HEK293 (cell line): ENCODE results near the gene S100A16.
A peak's percentile ranks its signal among the peaks of the same experiment; 100 is the strongest.

Source experiments
- CTCF ChIA-PET: fragments of 350-600 bp; formaldehyde crosslinking; extraction: SDS; loops from one replicate; lab custom pipeline; 2021; ENCODE audit warnings: antibody characterized with exemption; lab: Yijun Ruan, JAX
- POLR2A ChIA-PET: fragments of 300-600 bp; formaldehyde crosslinking; extraction: SDS; loops from one replicate; lab custom pipeline; 2020; ENCODE audit warnings: antibody characterized with exemption, inconsistent platforms; lab: Yijun Ruan, JAX
- H3K27ac ChIP-seq: fragments of 200-500 bp; sonication (Bioruptor generic); 2 replicates; pipeline ENCODE4 v1.5.1; 2014; ENCODE audit warnings: low read depth, low read length, control low read depth, inconsistent platforms; ENCODE audit errors: extremely low read depth
- H3K36me3 ChIP-seq, 2 experiments: fragments of 200-500 bp in 1 of 2; sonication (Bioruptor generic) in 1 of 2; 1 replicate in 1 of 2; 2 replicates in 1 of 2; pipeline ENCODE4 v1.5.1; 2014 to 2017; ENCODE audit warnings: inconsistent platforms in 2 of 2, low read length in 2 of 2; ENCODE audit not compliant: control insufficient read depth in 2 of 2, insufficient read depth in 1 of 2
- H3K4me1 ChIP-seq: fragments of 200-500 bp; sonication (Bioruptor generic); 2 replicates; pipeline ENCODE4 v1.5.1; 2014; ENCODE audit warnings: mild to moderate bottlenecking, low read length, inconsistent platforms; ENCODE audit not compliant: control insufficient read depth, insufficient read depth
- H3K4me3 ChIP-seq: 2 replicates; pipeline ENCODE4 v1.5.1; 2011; ENCODE audit warnings: low read depth, mild to moderate bottlenecking, control low read depth, low read length, moderate library complexity
- H3K9me3 ChIP-seq: fragments of 200-500 bp; sonication (Bioruptor generic); 2 replicates; pipeline ENCODE4 v1.5.1; 2014; ENCODE audit warnings: low read depth, low read length, inconsistent platforms; ENCODE audit not compliant: control insufficient read depth, insufficient read depth
- ATF2 ChIP-seq: fragments of 450-650 bp; formaldehyde crosslinking; IDR thresholded peaks from 2 replicates; pipeline ENCODE4 v1.5.1; 2016; ENCODE audit warnings: missing biosample characterization, missing genetic modification characterization, low read depth
- FEZF1 ChIP-seq: fragments of 450-650 bp; formaldehyde crosslinking; IDR thresholded peaks from 2 replicates; pipeline ENCODE4 v1.5.1; 2016; ENCODE audit warnings: missing biosample characterization, missing genetic modification characterization
- GLIS1 ChIP-seq: fragments of 450-650 bp; formaldehyde crosslinking; IDR thresholded peaks from 2 replicates; pipeline ENCODE4 v1.5.1; 2016; ENCODE audit warnings: missing biosample characterization, missing genetic modification characterization
- KLF16 ChIP-seq: fragments of 450-650 bp; formaldehyde crosslinking; IDR thresholded peaks from 2 replicates; pipeline ENCODE4 v1.5.1; 2017; ENCODE audit warnings: missing biosample characterization, missing genetic modification characterization
- KLF17 ChIP-seq: fragments of 450-650 bp; formaldehyde crosslinking; IDR thresholded peaks from 2 replicates; pipeline ENCODE4 v1.5.1; 2016; ENCODE audit warnings: missing biosample characterization, missing genetic modification characterization
- KLF7 ChIP-seq: fragments of 450-650 bp; formaldehyde crosslinking; IDR thresholded peaks from 2 replicates; pipeline ENCODE4 v1.5.1; 2016; ENCODE audit warnings: missing biosample characterization, missing genetic modification characterization, borderline replicate concordance
- PRDM4 ChIP-seq: fragments of 450-650 bp; formaldehyde crosslinking; IDR thresholded peaks from 2 replicates; pipeline ENCODE4 v1.5.1; 2017; ENCODE audit warnings: missing biosample characterization, missing genetic modification characterization
- SCRT2 ChIP-seq: fragments of 450-650 bp; formaldehyde crosslinking; IDR thresholded peaks from 2 replicates; pipeline ENCODE4 v1.5.1; 2016; ENCODE audit warnings: missing biosample characterization, missing genetic modification characterization
- SP7 ChIP-seq: fragments of 450-650 bp; formaldehyde crosslinking; IDR thresholded peaks from 2 replicates; pipeline ENCODE4 v1.5.1; 2016; ENCODE audit warnings: missing biosample characterization, missing genetic modification characterization
- TRIM28 ChIP-seq: IDR thresholded peaks from 2 replicates; pipeline ENCODE4 v1.6.1; 2011; ENCODE audit warnings: low read length, control low read depth, borderline replicate concordance
- YY1 ChIP-seq: fragments of 450-650 bp; formaldehyde crosslinking; IDR thresholded peaks from 2 replicates; pipeline ENCODE4 v1.5.1; 2018; ENCODE audit warnings: missing biosample characterization, missing genetic modification characterization
- ZBTB17 ChIP-seq: fragments of 450-650 bp; formaldehyde crosslinking; IDR thresholded peaks from 2 replicates; pipeline ENCODE4 v1.5.1; 2016; ENCODE audit warnings: missing biosample characterization, missing genetic modification characterization
- ZFHX2 ChIP-seq: fragments of 450-650 bp; formaldehyde crosslinking; conservative IDR thresholded peaks from 2 replicates; pipeline ENCODE4 v1.5.1; 2016; ENCODE audit warnings: missing biosample characterization, missing genetic modification characterization
- ZNF121 ChIP-seq: fragments of 450-650 bp; formaldehyde crosslinking; IDR thresholded peaks from 2 replicates; pipeline ENCODE4 v1.5.1; 2016; ENCODE audit warnings: missing biosample characterization, missing genetic modification characterization
- ZNF223 ChIP-seq: fragments of 450-650 bp; formaldehyde crosslinking; IDR thresholded peaks from 2 replicates; pipeline ENCODE4 v1.5.1; 2016; ENCODE audit warnings: missing biosample characterization, missing genetic modification characterization
- ZNF335 ChIP-seq: fragments of 450-650 bp; formaldehyde crosslinking; conservative IDR thresholded peaks from 2 replicates; pipeline ENCODE4 v1.5.1; 2016; ENCODE audit warnings: missing biosample characterization, missing genetic modification characterization
- ZNF350 ChIP-seq: fragments of 450-650 bp; formaldehyde crosslinking; IDR thresholded peaks from 2 replicates; pipeline ENCODE4 v1.5.0; 2017; ENCODE audit warnings: missing biosample characterization, mild to moderate bottlenecking, missing genetic modification characterization
- ZNF362 ChIP-seq: fragments of 450-650 bp; formaldehyde crosslinking; IDR thresholded peaks from 2 replicates; pipeline ENCODE4 v1.5.1; 2016; ENCODE audit warnings: missing biosample characterization, missing genetic modification characterization
- ZNF394 ChIP-seq: fragments of 450-650 bp; formaldehyde crosslinking; IDR thresholded peaks from 2 replicates; pipeline ENCODE4 v1.5.1; 2016; ENCODE audit warnings: missing biosample characterization, missing genetic modification characterization, mild to moderate bottlenecking, moderate library complexity, borderline replicate concordance
- ZNF423 ChIP-seq: fragments of 450-650 bp; formaldehyde crosslinking; IDR thresholded peaks from 2 replicates; pipeline ENCODE4 v1.5.1; 2016; ENCODE audit warnings: missing biosample characterization, missing genetic modification characterization
- ZNF433 ChIP-seq: fragments of 450-650 bp; formaldehyde crosslinking; IDR thresholded peaks from 2 replicates; pipeline ENCODE4 v1.5.1; 2016; ENCODE audit warnings: missing biosample characterization, missing genetic modification characterization, low read depth
- ZNF449 ChIP-seq: fragments of 450-650 bp; formaldehyde crosslinking; IDR thresholded peaks from 2 replicates; pipeline ENCODE4 v1.5.1; 2017; ENCODE audit warnings: missing biosample characterization, mild to moderate bottlenecking, missing genetic modification characterization, moderate library complexity
- ZNF473 ChIP-seq: fragments of 450-650 bp; formaldehyde crosslinking; IDR thresholded peaks from 2 replicates; pipeline ENCODE4 v1.5.1; 2017; ENCODE audit warnings: missing biosample characterization, missing genetic modification characterization
- ZNF530 ChIP-seq: fragments of 450-650 bp; formaldehyde crosslinking; IDR thresholded peaks from 2 replicates; pipeline ENCODE4 v1.5.1; 2016; ENCODE audit warnings: low read depth, missing biosample characterization, missing genetic modification characterization
- ZNF558 ChIP-seq: fragments of 450-650 bp; formaldehyde crosslinking; IDR thresholded peaks from 2 replicates; pipeline ENCODE4 v1.5.1; 2016; ENCODE audit warnings: missing biosample characterization, missing genetic modification characterization
- ZNF596 ChIP-seq: fragments of 450-650 bp; IDR thresholded peaks from 2 replicates; pipeline ENCODE4 v1.5.0; 2018; ENCODE audit warnings: missing biosample characterization, mild to moderate bottlenecking, missing genetic modification characterization, moderate library complexity
- ZNF623 ChIP-seq: fragments of 450-650 bp; formaldehyde crosslinking; IDR thresholded peaks from 2 replicates; pipeline ENCODE4 v1.5.1; 2016; ENCODE audit warnings: missing biosample characterization, missing genetic modification characterization
- ZNF660 ChIP-seq: fragments of 450-650 bp; IDR thresholded peaks from 2 replicates; pipeline ENCODE4 v1.5.1; 2018; ENCODE audit warnings: missing biosample characterization, mild to moderate bottlenecking, missing genetic modification characterization
- ZSCAN30 ChIP-seq: fragments of 450-650 bp; IDR thresholded peaks from 2 replicates; pipeline ENCODE4 v1.5.1; 2018; ENCODE audit warnings: missing biosample characterization, mild to moderate bottlenecking, missing genetic modification characterization, moderate library complexity
- ZXDB ChIP-seq: fragments of 450-650 bp; formaldehyde crosslinking; IDR thresholded peaks from 2 replicates; pipeline ENCODE4 v1.5.1; 2016; ENCODE audit warnings: missing biosample characterization, missing genetic modification characterization

Gene S100A16

GRCh38 chr1:153626904-153627714 lies 14.2 kb upstream of the S100A16 start, which contains the start of gene S100A13:
S100A13 (minus strand) TSS chr1:153627505; CDS start chr1:153626472, 1,033 bp downstream.
- H3K4me1 ChIP-seq, result 0 out of 2 replicates have a peak, but pooled peaks cover 3% of the 10 kb centered on the region
- H3K4me3 ChIP-seq, result peak within 1 kb of the TSS; percentile 55
- ChIA-PET CTCF (interaction anchor here (0.5 to 7.4 kb wide), 47 partner anchors 9 to 1783 kb away, joined by 3 to 54 read pairs (median 5); partner anchors contain the start of genes CREB3L4, S100A14, S100A16 and S100A2), POLR2A (interaction anchor here (0.6 to 2.9 kb wide), 30 partner anchors 8 to 1456 kb away, joined by 3 to 24 read pairs (median 8); partner anchors contain the start of genes JTB, RPS27, S100A14 and S100A16)
- peak within 1 kb of the TSS; percentile 61 for H3K27ac ChIP-seq
- H3K36me3 ChIP-seq, result peaks cover 0 to 29% of the 10 kb centered on the region in 2 experiments; a peak in 2 of 3 replicates
- no peaks in the 10 kb centered on the region for H3K9me3 ChIP-seq
- TF ChIP-seq ZFHX2 (tag by site-specific recombination), result peak; percentile 58
- TF ChIP-seq KLF7 (tag by site-specific recombination), result peak; percentile 30; the same call in 1 of the 2 replicates
- no peak for TF ChIP-seq ZNF433 (tag by site-specific recombination)
- peak; percentile 60 for TF ChIP-seq ZNF596
- TF ChIP-seq TRIM28, result peak; percentile 85; the same call in 1 of the 2 replicates
- 0 out of 2 replicates have a peak, but pooled peaks have one; percentile 8 for TF ChIP-seq ZNF449 (tag by site-specific recombination)
- TF ChIP-seq KLF16 (tag by site-specific recombination), result peak; percentile 22; the same call in 1 of the 2 replicates
- peak; percentile 97 for TF ChIP-seq ZBTB17 (tag by site-specific recombination)
- TF ChIP-seq ZNF623 (tag by site-specific recombination), result no peak
- TF ChIP-seq SP7 (tag by site-specific recombination), result peak; percentile 71
- TF ChIP-seq KLF17 (tag by site-specific recombination), result no peak
- peak; percentile 77 for TF ChIP-seq ZNF335 (tag by site-specific recombination)
- no peak for TF ChIP-seq ATF2
- TF ChIP-seq YY1, result 0 out of 2 replicates have a peak, but pooled peaks have one; percentile 49
- TF ChIP-seq ZNF530 (tag by site-specific recombination), result no peak
- TF ChIP-seq ZNF350 (tag by site-specific recombination), result no peak
- TF ChIP-seq ZNF223 (tag by site-specific recombination), result peak; percentile 28; the same call in 1 of the 2 replicates
- peak; percentile 32 for TF ChIP-seq PRDM4
- peak; percentile 69; the same call in 1 of the 2 replicates for TF ChIP-seq ZNF394 (tag by site-specific recombination)
- no peak for TF ChIP-seq ZNF473 (tag by site-specific recombination)
- peak; percentile 22; the same call in 1 of the 2 replicates for TF ChIP-seq FEZF1 (tag by site-specific recombination)
- TF ChIP-seq ZXDB (tag by site-specific recombination), result peak; percentile 77
- peak; percentile 89 for TF ChIP-seq GLIS1 (tag by site-specific recombination)
- TF ChIP-seq ZSCAN30 (tag by site-specific recombination), result peak; percentile 65
- no peak for TF ChIP-seq ZNF558 (tag by site-specific recombination)
- TF ChIP-seq ZNF423 (tag by site-specific recombination), result peak; percentile 71
- TF ChIP-seq ZNF362 (tag by site-specific recombination), result no peak
- TF ChIP-seq ZNF121, result peak; percentile 7; the same call in 1 of the 2 replicates
- TF ChIP-seq ZNF660 (tag by site-specific recombination), result peak; percentile 65; the same call in 1 of the 2 replicates
- peak; percentile 32; the same call in 1 of the 2 replicates for TF ChIP-seq SCRT2 (tag by site-specific recombination)
